HepG2 (cell line): ENCODE results near the gene SMC6. TPM values are rescaled to one million over a fixed set of nuclear protein-coding genes. Genes with fewer than 3 reads are reported as not detected.
A peak's percentile ranks its signal among the peaks of the same experiment; 100 is the strongest.

Experiments used
- ATAC-seq: fragments of 200-7000 bp; cut with Tn5 transposase; 3 replicates; pipeline ENCODE4 v1.9.1; 2020; ENCODE audit warnings: mild to moderate bottlenecking, moderate library complexity
- BruUV-seq: library from RNA; stranded (reverse); fragments of 400-500 nt; replicated peaks from 2 replicates; lab custom pipeline; 2021; lab: Mats Ljungman, UMichigan
- CTCF ChIA-PET: fragments of 300-600 bp; formaldehyde crosslinking; extraction: SDS; loops from one replicate; lab custom pipeline; 2021; ENCODE audit warnings: low total read pairs, inconsistent platforms, low intra/inter-chr PET ratio; lab: Yijun Ruan, JAX
- POLR2A ChIA-PET: fragments of 350-600 bp; sonication (Branson Sonifier 250); formaldehyde crosslinking; loops from one replicate; lab custom pipeline; 2020; ENCODE audit warnings: antibody characterized with exemption, inconsistent platforms; lab: Yijun Ruan, JAX
- DNase-seq: peaks from one replicate; pipeline ENCODE4 v3.0.0-alpha.2; 2015; ENCODE audit warnings: low spot score
- FAIRE-seq: peaks from 3 replicates; lab custom pipeline; 2011; peaks lifted over from hg19 to GRCh38; lab: Jason Lieb, UNC
- H2AFZ ChIP-seq: one replicate; pipeline ENCODE4 v1.6.1; 2011; ENCODE audit warnings: low read length, inconsistent platforms
- H3K27ac ChIP-seq: fragments of 300-600 bp; 3 replicates; pipeline ENCODE4 v1.8.0; 2011; ENCODE audit warnings: mixed run types, mild to moderate bottlenecking, mixed read lengths, low read length, inconsistent platforms; ENCODE audit not compliant: insufficient read depth; ENCODE audit errors: extremely low read length
- H3K27me3 ChIP-seq, 2 experiments: fragments of 200-600 bp in 1 of 2; 2 replicates in 1 of 2; 3 replicates in 1 of 2; pipeline versions ENCODE4 v1.6.0 to v1.8.0; 2011; ENCODE audit warnings: low read length in 2 of 2, mild to moderate bottlenecking in 2 of 2, moderate library complexity in 2 of 2, inconsistent platforms in 1 of 2; ENCODE audit not compliant: insufficient read depth in 2 of 2, control insufficient read depth in 1 of 2
- H3K36me3 ChIP-seq, 2 experiments: fragments of 200-600 bp in 1 of 2; replicated peaks in 1 of 2; 2 replicates in 1 of 2; 3 replicates in 1 of 2; pipeline versions ENCODE4 v1.5.1 to v1.8.0; 2011; ENCODE audit warnings: low read length in 2 of 2, inconsistent platforms in 1 of 2; ENCODE audit not compliant: insufficient read depth in 2 of 2, control insufficient read depth in 1 of 2
- H3K4me1 ChIP-seq: 2 replicates; pipeline ENCODE4 v1.5.1; 2012; ENCODE audit warnings: low read length, inconsistent platforms; ENCODE audit not compliant: insufficient read depth
- H3K4me2 ChIP-seq: 2 replicates; pipeline ENCODE4 v1.6.0; 2011; ENCODE audit warnings: low read depth, low read length, inconsistent platforms
- H3K4me3 ChIP-seq, 3 experiments: fragments of 200-600 bp in 1 of 3; sonication (generic), shearing (Covaris generic) in 1 of 3; replicated peaks in 1 of 3; 2 replicates each; pipeline ENCODE4 v1.5.1; 2011 to 2016; ENCODE audit warnings: low read length in 3 of 3, inconsistent platforms in 2 of 3, low read depth in 2 of 3, mild to moderate bottlenecking in 2 of 3, control low read depth in 1 of 3, mixed read lengths in 1 of 3; ENCODE audit not compliant: insufficient read depth in 1 of 3
- H3K79me2 ChIP-seq: one replicate; pipeline ENCODE4 v1.6.1; 2011; ENCODE audit warnings: low read length, inconsistent platforms; ENCODE audit not compliant: insufficient read depth
- H3K9ac ChIP-seq: 2 replicates; pipeline ENCODE4 v1.6.0; 2011; ENCODE audit warnings: mild to moderate bottlenecking, low read depth, low read length, inconsistent platforms; ENCODE audit not compliant: insufficient read depth
- H3K9me3 ChIP-seq: 2 replicates; pipeline ENCODE4 v1.5.1; 2012; ENCODE audit warnings: mild to moderate bottlenecking, low read length
- H4K20me1 ChIP-seq: 2 replicates; pipeline ENCODE4 v1.6.0; 2011; ENCODE audit warnings: inconsistent platforms, mild to moderate bottlenecking, low read length, moderate library complexity; ENCODE audit not compliant: insufficient read depth
- GRHL1 ChIP-seq: sonication (generic); formaldehyde crosslinking; conservative IDR thresholded peaks from 2 replicates; pipeline ENCODE4 v1.8.0; 2022; ENCODE audit warnings: missing genetic modification reagents
- MAFK ChIP-seq, 2 experiments: IDR thresholded peaks in 1 of 2; conservative IDR thresholded peaks in 1 of 2; 2 replicates each; pipeline ENCODE4 v1.6.1; 2011; ENCODE audit warnings: improper control_type of control experiment in 2 of 2, low read length in 2 of 2
- MXD1 ChIP-seq: sonication (generic); formaldehyde crosslinking; IDR thresholded peaks from 2 replicates; pipeline ENCODE4 v1.4.0; 2020; ENCODE audit warnings: mild to moderate bottlenecking, missing genetic modification reagents
- RFX3 ChIP-seq: IDR thresholded peaks from 2 replicates; pipeline ENCODE4 v1.6.1; 2016; ENCODE audit warnings: missing biosample characterization, missing genetic modification reagents
- SIN3B ChIP-seq: fragments of 150-350 bp; IDR thresholded peaks from 2 replicates; pipeline ENCODE4 v1.6.1; 2014; ENCODE audit warnings: low read length
- ZNF687 ChIP-seq: sonication (generic); formaldehyde crosslinking; IDR thresholded peaks from 2 replicates; pipeline ENCODE4 v1.5.1; 2020; ENCODE audit warnings: mild to moderate bottlenecking, missing genetic modification reagents, moderate library complexity
- ZSCAN31 ChIP-seq: sonication (generic); formaldehyde crosslinking; IDR thresholded peaks from 2 replicates; pipeline ENCODE4 v1.5.0; 2020; ENCODE audit warnings: low read depth, mild to moderate bottlenecking, missing genetic modification reagents
- WGBS: methylation state at CpG from one replicate; pipeline ENCODE4 v1.1.6; 2017; ENCODE audit warnings: low lambda C conversion rate; 5-methylcytosine and 5-hydroxymethylcytosine counted together
- in situ Hi-C: cut with HindIII; loops from 2 replicates; pipeline ENCODE4 v1.10.0; 2017; ENCODE audit warnings: low pct_unique_long_range_greater_than_20kb; ENCODE audit not compliant: extremely low pct_ligation_motif_present
- intact Hi-C: fragments of 100-400 bp; cut with micrococcal nuclease; formaldehyde crosslinking; loops from one replicate; pipeline ENCODE4 v1.10.0; 2022; ENCODE audit not compliant: unreplicated experiment
- polyA plus RNA-seq, 8 experiments: library from polyadenylated mRNA; depleted of rRNA in 3 of 8; stranded (reverse) in 7 of 8; unstranded in 1 of 8; fragments of >200 nt; fragmentation: Illumina TruSeq in 4 of 8; extraction: Trizol in 4 of 8; gene quantifications; 2 replicates each; pipeline versions ENCODE4 v1.2.1 to v1.2.3, GENCODE V29; 2011 to 2016; ENCODE audit warnings: low read depth in 4 of 8, missing spikeins in 1 of 8, mixed read lengths in 1 of 8; ENCODE audit not compliant: insufficient read depth in 1 of 8
- total RNA-seq, 5 experiments: library from RNA; depleted of rRNA; stranded (reverse); fragments of >200 nt; fragmentation: Illumina TruSeq; extraction: Trizol; gene quantifications; 2 replicates each; pipeline ENCODE4 v1.2.3, GENCODE V29; 2016; ENCODE audit warnings: low read depth in 1 of 5
- TF ChIP-seq, protein P1 (sequence below): sonication (generic); formaldehyde crosslinking; IDR thresholded peaks from 2 replicates; pipeline ENCODE4 v1.5.1; 2020; ENCODE audit warnings: missing genetic modification reagents, mild to moderate bottlenecking, borderline replicate concordance

Gene SMC6
- total and polyA plus RNA-seq, 2 of the 13 experiments (the other 11 are each of a cell fraction or from before 2014, with no cell fraction given) = 18.9 to 55.3 TPM

- no peak for TF ChIP-seq GRHL1 (CRISPR knock-in tag)
- TF ChIP-seq, protein P1, sequence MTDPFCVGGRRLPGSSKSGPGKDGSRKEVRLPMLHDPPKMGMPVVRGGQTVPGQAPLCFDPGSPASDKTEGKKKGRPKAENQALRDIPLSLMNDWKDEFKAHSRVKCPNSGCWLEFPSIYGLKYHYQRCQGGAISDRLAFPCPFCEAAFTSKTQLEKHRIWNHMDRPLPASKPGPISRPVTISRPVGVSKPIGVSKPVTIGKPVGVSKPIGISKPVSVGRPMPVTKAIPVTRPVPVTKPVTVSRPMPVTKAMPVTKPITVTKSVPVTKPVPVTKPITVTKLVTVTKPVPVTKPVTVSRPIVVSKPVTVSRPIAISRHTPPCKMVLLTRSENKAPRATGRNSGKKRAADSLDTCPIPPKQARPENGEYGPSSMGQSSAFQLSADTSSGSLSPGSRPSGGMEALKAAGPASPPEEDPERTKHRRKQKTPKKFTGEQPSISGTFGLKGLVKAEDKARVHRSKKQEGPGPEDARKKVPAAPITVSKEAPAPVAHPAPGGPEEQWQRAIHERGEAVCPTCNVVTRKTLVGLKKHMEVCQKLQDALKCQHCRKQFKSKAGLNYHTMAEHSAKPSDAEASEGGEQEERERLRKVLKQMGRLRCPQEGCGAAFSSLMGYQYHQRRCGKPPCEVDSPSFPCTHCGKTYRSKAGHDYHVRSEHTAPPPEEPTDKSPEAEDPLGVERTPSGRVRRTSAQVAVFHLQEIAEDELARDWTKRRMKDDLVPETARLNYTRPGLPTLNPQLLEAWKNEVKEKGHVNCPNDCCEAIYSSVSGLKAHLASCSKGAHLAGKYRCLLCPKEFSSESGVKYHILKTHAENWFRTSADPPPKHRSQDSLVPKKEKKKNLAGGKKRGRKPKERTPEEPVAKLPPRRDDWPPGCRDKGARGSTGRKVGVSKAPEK (CRISPR knock-in tag) = no peak
- TF ChIP-seq MXD1 = no peak
- TF ChIP-seq SIN3B = no peak
- TF ChIP-seq RFX3 (CRISPR knock-in tag) = no peak
Observed at GRCh38 chr2:17752246-17752645, 1.4 kb downstream of the SMC6 start (continued).

DNA sequence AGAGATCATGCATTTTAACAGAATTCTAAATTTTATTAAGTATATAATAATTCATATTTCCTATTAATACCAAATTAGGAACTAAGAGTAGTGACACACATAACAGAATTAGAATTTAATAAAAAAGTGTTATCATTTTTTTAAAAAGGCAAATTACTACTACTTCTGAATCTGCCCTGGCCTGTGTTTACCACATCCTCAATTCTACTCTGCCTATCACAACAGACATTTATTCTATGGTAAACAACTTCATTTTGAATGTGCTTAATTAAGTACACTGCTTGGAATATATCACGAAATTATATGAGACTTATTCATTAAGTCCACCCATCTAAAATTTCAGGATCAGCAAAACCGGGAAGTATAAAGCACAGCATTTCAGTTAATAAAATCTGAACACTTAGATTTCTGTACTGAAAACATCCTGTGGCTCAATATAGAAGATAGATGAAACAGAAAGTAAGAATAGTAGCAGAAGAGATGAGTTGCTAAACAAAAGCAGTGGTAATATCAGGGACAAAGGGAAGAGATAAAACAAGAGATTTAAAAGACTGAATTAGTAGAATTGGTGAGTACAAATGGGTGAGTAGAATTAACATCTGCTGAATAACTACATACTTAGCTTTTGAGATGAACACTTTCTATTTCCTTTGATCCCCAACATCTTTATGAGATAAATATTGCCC lies 3.7 kb downstream of the SMC6 start:
- no peaks in the 10 kb centered on the region for H3K36me3 ChIP-seq
- FAIRE-seq (no peak), DNase-seq (no peak), ATAC-seq (no peak)
- ChIA-PET CTCF (no interaction called here), POLR2A (no interaction called here)
- BruUV-seq = no TSS peak
- H3K27me3 ChIP-seq = no peaks in the 10 kb centered on the region; a peak in 1 of 5 replicates
- H4K20me1 ChIP-seq = no peaks in the 10 kb centered on the region
- H3K4me1 ChIP-seq = peaks cover 17% of the 10 kb centered on the region
- H2AFZ ChIP-seq = no peak overlapping the region
- WGBS = 91% methylated on average over 2 of the region's 2 CpGs
- peaks cover 46% of the 10 kb centered on the region for H3K79me2 ChIP-seq
- no peak overlapping the region for H3K4me3 ChIP-seq
- H3K27ac ChIP-seq = no peak overlapping the region
- no peak overlapping the region for H3K9ac ChIP-seq
- H3K4me2 ChIP-seq = no peak overlapping the region
- TF ChIP-seq ZNF687 (CRISPR knock-in tag) = no peak
- no peak for TF ChIP-seq ZSCAN31
- TF ChIP-seq MAFK (conservative IDR thresholded peaks at IDR 0.05 in 1 of 2, IDR thresholded peaks at IDR 0.05 in 1 of 2; ENCODE audit: low read length in 2 of 2) = peak in 1 of 2 experiments; percentile 45; a peak in 1 of 4 replicates
- in situ Hi-C loops (loop anchor here (10.0 kb wide), 1 partner anchor 205 kb away; the partner anchor contains the start of gene VSNL1), intact Hi-C loops (loop anchor here (5.0 kb wide), 1 partner anchor 208 kb away; the partner anchor contains the start of gene VSNL1)
- H3K9me3 ChIP-seq = no peaks in the 10 kb centered on the region
